ENCODE data around the gene RNF169. TPM values are rescaled to one million over a fixed set of nuclear protein-coding genes. Genes with fewer than 3 reads are reported as not detected.

RNF169 gene
- total RNA-seq, 1 experiment from 2014 or later, result 47.0 TPM

DNA sequence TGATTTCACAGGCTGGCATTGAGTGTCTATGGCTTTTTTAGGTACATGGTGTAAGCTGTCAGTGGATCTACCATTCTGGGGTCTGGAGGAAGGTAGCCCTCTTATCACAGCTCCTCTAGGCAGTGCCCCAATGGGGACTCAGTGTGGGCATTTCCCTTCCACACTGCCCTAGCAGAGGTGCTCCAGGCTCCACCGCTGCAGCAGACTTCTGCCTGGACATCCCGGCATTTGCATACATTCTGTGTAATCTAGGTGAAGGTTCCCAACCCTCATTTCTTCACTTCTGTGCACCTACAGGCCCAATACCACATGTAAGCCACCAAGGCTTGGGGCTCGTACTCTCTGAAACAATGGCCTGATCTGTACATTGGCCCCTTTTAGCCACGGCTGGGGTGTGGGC is 78.3 kb downstream of the RNF169 start:
- Histone ChIP-seq H3K79me2 (ENCODE audit: low read length) (peaks cover 34% of the 10 kb centered on the region), H3K9ac (ENCODE audit: low read length) (no peak overlapping the region), H3K4me2 (ENCODE audit: low read depth, low read length, poor library complexity, severe bottlenecking) (no peak overlapping the region), H4K20me1 (ENCODE audit: insufficient read depth, low read depth, low read length) (no peaks in the 10 kb centered on the region), H3K4me1 (ENCODE audit: low read length) (no peaks in the 10 kb centered on the region), H3K9me3 (ENCODE audit: low read length) (peaks cover 25% of the 10 kb centered on the region), H3K9me2 (replicated peaks; ENCODE audit: insufficient read depth, low read length) (no peaks in the 10 kb centered on the region), H3K27me3 (ENCODE audit: low read length) (no peaks in the 10 kb centered on the region), H3K36me3 (ENCODE audit: insufficient read depth, low read length) (peaks cover 58% of the 10 kb centered on the region), H3K4me3 (ENCODE audit: low read length) (no peak overlapping the region), H2AFZ (ENCODE audit: low read length) (no peak overlapping the region), H3K27ac (ENCODE audit: low read length) (no peak overlapping the region)
- peak; percentile 59 for DNase-seq

DNA sequence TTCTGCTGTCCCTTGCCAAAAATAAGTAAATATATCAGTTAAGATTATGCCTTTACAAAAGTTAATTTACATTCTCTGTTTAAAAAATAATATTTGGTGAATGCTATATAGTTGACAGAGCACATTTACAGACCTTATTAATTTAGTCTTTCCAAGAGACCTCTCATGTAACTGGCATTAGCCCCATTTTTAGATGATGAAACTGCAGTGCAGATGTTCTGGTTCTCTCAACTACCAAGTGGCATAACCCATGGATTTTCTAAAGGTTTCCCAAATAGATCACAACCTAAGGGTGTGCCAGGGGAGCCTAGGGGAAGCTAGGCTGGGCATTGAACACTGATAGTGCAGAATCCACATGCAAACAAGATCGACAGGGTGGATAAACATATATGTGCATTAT is 88.5 kb downstream of the RNF169 start:
- no peak for DNase-seq

GRCh38 chr11:74838188-74838587 is 89.5 kb downstream of the RNF169 start:
- Histone ChIP-seq H3K9me2 (replicated peaks; ENCODE audit: insufficient read depth, low read length) (no peaks in the 10 kb centered on the region), H3K27ac (ENCODE audit: low read length) (no peak overlapping the region), H3K79me2 (ENCODE audit: low read length) (0 out of 2 replicates have a peak, but pooled peaks cover 3% of the 10 kb centered on the region), H4K20me1 (ENCODE audit: insufficient read depth, low read depth, low read length) (no peaks in the 10 kb centered on the region), H3K4me2 (ENCODE audit: low read depth, low read length, poor library complexity, severe bottlenecking) (no peak overlapping the region), H3K4me1 (ENCODE audit: low read length) (no peaks in the 10 kb centered on the region), H3K27me3 (ENCODE audit: low read length) (no peaks in the 10 kb centered on the region), H3K36me3 (ENCODE audit: insufficient read depth, low read length) (peaks cover 58% of the 10 kb centered on the region), H2AFZ (ENCODE audit: low read length) (no peak overlapping the region), H3K4me3 (ENCODE audit: low read length) (no peak overlapping the region), H3K9me3 (ENCODE audit: low read length) (no peaks in the 10 kb centered on the region), H3K9ac (ENCODE audit: low read length) (no peak overlapping the region)
- no peak for DNase-seq

More for the DNA sequence above, 88.5 kb downstream of the RNF169 start:
- H3K4me2 ChIP-seq (ENCODE audit: low read depth, low read length, poor library complexity, severe bottlenecking), result no peak overlapping the region
- H3K9me2 ChIP-seq (replicated peaks; ENCODE audit: insufficient read depth, low read length), result no peaks in the 10 kb centered on the region
- no peaks in the 10 kb centered on the region for H3K4me1 ChIP-seq (ENCODE audit: low read length)
- no peaks in the 10 kb centered on the region for H3K27me3 ChIP-seq (ENCODE audit: low read length)
- H2AFZ ChIP-seq (ENCODE audit: low read length), result no peak overlapping the region
- 0 out of 2 replicates have a peak, but pooled peaks cover 3% of the 10 kb centered on the region for H3K79me2 ChIP-seq (ENCODE audit: low read length)
- H4K20me1 ChIP-seq (ENCODE audit: insufficient read depth, low read depth, low read length), result no peaks in the 10 kb centered on the region
- H3K9me3 ChIP-seq (ENCODE audit: low read length), result no peaks in the 10 kb centered on the region
- peaks cover 50% of the 10 kb centered on the region for H3K36me3 ChIP-seq (ENCODE audit: insufficient read depth, low read length)
- H3K9ac ChIP-seq (ENCODE audit: low read length), result no peak overlapping the region
- no peak overlapping the region for H3K4me3 ChIP-seq (ENCODE audit: low read length)
- no peak overlapping the region for H3K27ac ChIP-seq (ENCODE audit: low read length)

DNA sequence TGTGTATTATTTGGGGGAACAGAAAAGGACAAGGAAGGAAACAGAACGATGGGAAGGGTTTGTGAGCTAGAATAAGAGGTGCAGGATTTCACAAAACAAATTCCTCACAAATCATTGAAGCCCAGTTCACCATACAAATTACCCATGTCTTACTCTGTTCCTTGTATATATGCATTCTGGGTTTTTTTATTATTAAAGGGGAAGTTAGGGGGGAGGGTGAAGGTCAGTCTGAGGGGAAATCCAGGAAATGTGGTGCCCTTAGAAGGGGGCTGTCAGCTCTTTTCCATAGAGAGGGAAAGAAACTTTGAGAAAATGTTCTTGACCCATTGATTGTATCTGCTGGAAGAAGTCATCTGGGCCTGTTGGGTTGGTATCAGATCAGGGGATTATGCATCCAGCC is 90.8 kb downstream of the RNF169 start:
- no peak overlapping the region for H3K9ac ChIP-seq (ENCODE audit: low read length)
- no peak for DNase-seq
- H2AFZ ChIP-seq (ENCODE audit: low read length), result no peak overlapping the region
- no peaks in the 10 kb centered on the region for H4K20me1 ChIP-seq (ENCODE audit: insufficient read depth, low read depth, low read length)
- H3K27ac ChIP-seq (ENCODE audit: low read length), result no peak overlapping the region
- no peak overlapping the region for H3K4me2 ChIP-seq (ENCODE audit: low read depth, low read length, poor library complexity, severe bottlenecking)
- H3K79me2 ChIP-seq (ENCODE audit: low read length), result no peaks in the 10 kb centered on the region
- no peaks in the 10 kb centered on the region for H3K9me2 ChIP-seq (replicated peaks; ENCODE audit: insufficient read depth, low read length)
- no peaks in the 10 kb centered on the region for H3K9me3 ChIP-seq (ENCODE audit: low read length)
- no peaks in the 10 kb centered on the region for H3K4me1 ChIP-seq (ENCODE audit: low read length)
- no peaks in the 10 kb centered on the region for H3K27me3 ChIP-seq (ENCODE audit: low read length)
- H3K4me3 ChIP-seq (ENCODE audit: low read length), result no peak overlapping the region
- peaks cover 63% of the 10 kb centered on the region for H3K36me3 ChIP-seq (ENCODE audit: insufficient read depth, low read length)

- Histone ChIP-seq H3K4me1 (ENCODE audit: low read length) (no peaks in the 10 kb centered on the region), H4K20me1 (ENCODE audit: insufficient read depth, low read depth, low read length) (no peaks in the 10 kb centered on the region), H3K4me3 (ENCODE audit: low read length) (no peak overlapping the region), H3K36me3 (ENCODE audit: insufficient read depth, low read length) (peaks cover 63% of the 10 kb centered on the region), H3K9me2 (replicated peaks; ENCODE audit: insufficient read depth, low read length) (no peaks in the 10 kb centered on the region), H3K27me3 (ENCODE audit: low read length) (no peaks in the 10 kb centered on the region), H3K4me2 (ENCODE audit: low read depth, low read length, poor library complexity, severe bottlenecking) (no peak overlapping the region), H2AFZ (ENCODE audit: low read length) (no peak overlapping the region), H3K9me3 (ENCODE audit: low read length) (no peaks in the 10 kb centered on the region), H3K27ac (ENCODE audit: low read length) (no peak overlapping the region), H3K79me2 (ENCODE audit: low read length) (no peaks in the 10 kb centered on the region), H3K9ac (ENCODE audit: low read length) (no peak overlapping the region)
- DNase-seq, result no peak
Measured at GRCh38 chr11:74839971-74840370, 91.3 kb downstream of the RNF169 start.

- no peaks in the 10 kb centered on the region for H3K9me2 ChIP-seq (replicated peaks; ENCODE audit: insufficient read depth, low read length)
- H3K79me2 ChIP-seq (ENCODE audit: low read length), result no peaks in the 10 kb centered on the region; the same call in 1 of the 2 replicates
- H2AFZ ChIP-seq (ENCODE audit: low read length), result no peak overlapping the region
- no peak overlapping the region for H3K9ac ChIP-seq (ENCODE audit: low read length)
- DNase-seq, result no peak
- no peak overlapping the region for H3K4me3 ChIP-seq (ENCODE audit: low read length)
- peaks cover 64% of the 10 kb centered on the region for H3K36me3 ChIP-seq (ENCODE audit: insufficient read depth, low read length)
- no peak overlapping the region for H3K27ac ChIP-seq (ENCODE audit: low read length)
- H3K27me3 ChIP-seq (ENCODE audit: low read length), result no peaks in the 10 kb centered on the region
- H3K4me2 ChIP-seq (ENCODE audit: low read depth, low read length, poor library complexity, severe bottlenecking), result no peak overlapping the region
- no peaks in the 10 kb centered on the region for H3K4me1 ChIP-seq (ENCODE audit: low read length)
- H4K20me1 ChIP-seq (ENCODE audit: insufficient read depth, low read depth, low read length), result no peaks in the 10 kb centered on the region
- no peaks in the 10 kb centered on the region for H3K9me3 ChIP-seq (ENCODE audit: low read length)
Measured at GRCh38 chr11:74840486-74840885, 91.8 kb downstream of the RNF169 start.

GRCh38 chr11:74842967-74843366 is 94.3 kb downstream of the RNF169 start:
- no peaks in the 10 kb centered on the region for H3K9me2 ChIP-seq (replicated peaks; ENCODE audit: insufficient read depth, low read length)
- H3K27me3 ChIP-seq (ENCODE audit: low read length), result no peaks in the 10 kb centered on the region
- no peak overlapping the region for H3K4me2 ChIP-seq (ENCODE audit: low read depth, low read length, poor library complexity, severe bottlenecking)
- peaks cover 53% of the 10 kb centered on the region for H3K36me3 ChIP-seq (ENCODE audit: insufficient read depth, low read length)
- no peak overlapping the region for H3K27ac ChIP-seq (ENCODE audit: low read length)
- H3K4me1 ChIP-seq (ENCODE audit: low read length), result no peaks in the 10 kb centered on the region
- no peak overlapping the region for H2AFZ ChIP-seq (ENCODE audit: low read length)
- no peaks in the 10 kb centered on the region for H4K20me1 ChIP-seq (ENCODE audit: insufficient read depth, low read depth, low read length)
- H3K79me2 ChIP-seq (ENCODE audit: low read length), result no peaks in the 10 kb centered on the region; the same call in 1 of the 2 replicates
- no peaks in the 10 kb centered on the region for H3K9me3 ChIP-seq (ENCODE audit: low read length)
- no peak for DNase-seq
- no peak overlapping the region for H3K4me3 ChIP-seq (ENCODE audit: low read length)
- no peak overlapping the region for H3K9ac ChIP-seq (ENCODE audit: low read length)

GRCh38 chr11:74844072-74844471 is 95.4 kb downstream of the RNF169 start:
- no peaks in the 10 kb centered on the region for H3K9me3 ChIP-seq (ENCODE audit: low read length)
- H3K4me2 ChIP-seq (ENCODE audit: low read depth, low read length, poor library complexity, severe bottlenecking), result no peak overlapping the region
- no peak overlapping the region for H3K4me3 ChIP-seq (ENCODE audit: low read length)
- no peaks in the 10 kb centered on the region for H3K27me3 ChIP-seq (ENCODE audit: low read length)
- H3K36me3 ChIP-seq (ENCODE audit: insufficient read depth, low read length), result peaks cover 51% of the 10 kb centered on the region; the same call in 1 of the 2 replicates
- no peak overlapping the region for H3K9ac ChIP-seq (ENCODE audit: low read length)
- H3K4me1 ChIP-seq (ENCODE audit: low read length), result no peaks in the 10 kb centered on the region
- no peaks in the 10 kb centered on the region; the same call in 1 of the 2 replicates for H3K79me2 ChIP-seq (ENCODE audit: low read length)
- H3K27ac ChIP-seq (ENCODE audit: low read length), result no peak overlapping the region
- H2AFZ ChIP-seq (ENCODE audit: low read length), result no peak overlapping the region
- no peaks in the 10 kb centered on the region for H3K9me2 ChIP-seq (replicated peaks; ENCODE audit: insufficient read depth, low read length)
- no peaks in the 10 kb centered on the region for H4K20me1 ChIP-seq (ENCODE audit: insufficient read depth, low read depth, low read length)
- no peak for DNase-seq

DNA sequence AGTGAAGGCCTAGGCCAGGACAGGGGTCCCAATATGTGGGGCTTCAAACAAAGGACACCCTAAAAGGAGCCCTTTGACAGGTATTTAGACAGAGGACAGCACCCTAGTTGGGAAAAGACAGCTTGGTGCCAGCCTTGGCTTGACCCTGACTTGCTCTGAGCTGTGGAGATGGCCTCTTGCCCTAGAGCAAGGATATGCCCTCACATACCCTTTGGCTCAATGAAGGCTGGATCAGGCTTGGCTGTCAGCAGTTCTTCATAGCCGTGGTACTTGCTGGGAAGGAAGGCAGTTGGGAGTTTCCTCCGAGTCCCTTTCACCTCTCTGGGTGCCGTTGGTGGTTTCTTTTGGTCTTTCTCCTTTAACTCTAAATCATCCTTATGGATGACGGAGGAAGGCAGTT is 96.2 kb downstream of the RNF169 start:
- no peaks in the 10 kb centered on the region for H3K9me3 ChIP-seq (ENCODE audit: low read length)
- H2AFZ ChIP-seq (ENCODE audit: low read length), result no peak overlapping the region
- no peaks in the 10 kb centered on the region for H4K20me1 ChIP-seq (ENCODE audit: insufficient read depth, low read depth, low read length)
- no peak overlapping the region for H3K4me3 ChIP-seq (ENCODE audit: low read length)
- no peaks in the 10 kb centered on the region for H3K27me3 ChIP-seq (ENCODE audit: low read length)
- H3K79me2 ChIP-seq (ENCODE audit: low read length), result no peaks in the 10 kb centered on the region; the same call in 1 of the 2 replicates
- H3K27ac ChIP-seq (ENCODE audit: low read length), result no peak overlapping the region
- no peak overlapping the region for H3K9ac ChIP-seq (ENCODE audit: low read length)
- H3K4me2 ChIP-seq (ENCODE audit: low read depth, low read length, poor library complexity, severe bottlenecking), result no peak overlapping the region
- H3K4me1 ChIP-seq (ENCODE audit: low read length), result no peaks in the 10 kb centered on the region
- no peaks in the 10 kb centered on the region for H3K9me2 ChIP-seq (replicated peaks; ENCODE audit: insufficient read depth, low read length)
- no peak for DNase-seq
- H3K36me3 ChIP-seq (ENCODE audit: insufficient read depth, low read length), result peaks cover 51% of the 10 kb centered on the region; the same call in 1 of the 2 replicates
